Loucy (cell line): ENCODE data around the gene FERMT3.

Experiments
- H2AFZ ChIP-seq: fragments of 200-600 bp; sonication (generic); 2 replicates; pipeline ENCODE4 v1.6.0; 2016; ENCODE audit warnings: antibody characterized with exemption, mild to moderate bottlenecking, low read length, moderate library complexity
- H3F3A ChIP-seq: fragments of 200-600 bp; 2 replicates; pipeline ENCODE4 v1.6.0; 2016; ENCODE audit warnings: antibody characterized with exemption, low read depth, mild to moderate bottlenecking
- H3K27me3 ChIP-seq: fragments of 200-600 bp; sonication (generic); 2 replicates; pipeline ENCODE4 v1.6.1; 2014; ENCODE audit warnings: low read length, mild to moderate bottlenecking; ENCODE audit not compliant: insufficient read depth, poor library complexity, severe bottlenecking
- H3K36me3 ChIP-seq: fragments of 200-600 bp; sonication (generic); 2 replicates; pipeline ENCODE4 v1.6.1; 2016; ENCODE audit warnings: low read length; ENCODE audit not compliant: insufficient read depth
- H3K4me1 ChIP-seq: fragments of 200-600 bp; sonication (generic); 2 replicates; pipeline ENCODE4 v1.5.1; 2014; ENCODE audit warnings: low read length, mild to moderate bottlenecking; ENCODE audit not compliant: insufficient read depth, poor library complexity, severe bottlenecking
- H3K4me2 ChIP-seq: fragments of 200-600 bp; sonication (generic); 2 replicates; pipeline ENCODE4 v1.6.0; 2014; ENCODE audit warnings: antibody characterized with exemption, low read length, low read depth, mild to moderate bottlenecking; ENCODE audit not compliant: poor library complexity, severe bottlenecking
- H3K4me3 ChIP-seq: fragments of 200-600 bp; sonication (generic); 2 replicates; pipeline ENCODE4 v1.5.1; 2014; ENCODE audit warnings: low read length, mild to moderate bottlenecking, mixed read lengths; ENCODE audit not compliant: poor library complexity, severe bottlenecking
- H3K79me2 ChIP-seq: fragments of 200-600 bp; sonication (generic); 2 replicates; pipeline ENCODE4 v1.6.1; 2014; ENCODE audit warnings: low read length; ENCODE audit not compliant: insufficient read depth
- H3K9ac ChIP-seq: fragments of 200-600 bp; sonication (generic); 2 replicates; pipeline ENCODE4 v1.6.0; 2014; ENCODE audit warnings: mild to moderate bottlenecking, low read depth, low read length, moderate library complexity; ENCODE audit not compliant: poor library complexity, severe bottlenecking
- H3K9me2 ChIP-seq: fragments of 200-600 bp; sonication (generic); replicated peaks from 2 replicates; pipeline ENCODE4 v1.6.1; 2016; ENCODE audit warnings: low read depth, low read length, mixed read lengths
- H3K9me3 ChIP-seq: fragments of 200-600 bp; sonication (generic); 2 replicates; pipeline ENCODE4 v1.6.1; 2014; ENCODE audit warnings: mild to moderate bottlenecking, antibody characterized with exemption, low read length, low read depth; ENCODE audit not compliant: insufficient read depth
- H4K20me1 ChIP-seq: fragments of 200-600 bp; sonication (generic); 2 replicates; pipeline ENCODE4 v1.6.0; 2014; ENCODE audit warnings: antibody characterized with exemption, low read length, mild to moderate bottlenecking; ENCODE audit not compliant: insufficient read depth, poor library complexity, severe bottlenecking
- EZH2phosphoT487 ChIP-seq: fragments of 200-600 bp; IDR thresholded peaks from 2 replicates; pipeline ENCODE4 v1.6.1; 2018; ENCODE audit warnings: antibody characterized with exemption, mild to moderate bottlenecking, moderate library complexity, borderline replicate concordance
- TF ChIP-seq, protein P1 (sequence below): fragments of 200-600 bp; sonication (generic); conservative IDR thresholded peaks from 2 replicates; pipeline ENCODE4 v1.5.1; 2014; ENCODE audit warnings: mild to moderate bottlenecking, antibody characterized with exemption, low read length

Gene FERMT3

GRCh38 chr11:64237484-64237951, 31.0 kb downstream of the FERMT3 start:
- Histone ChIP-seq H4K20me1 (peaks cover 21% of the 10 kb centered on the region), H3K9me2 (no peaks in the 10 kb centered on the region), H3K9me3 (no peaks in the 10 kb centered on the region), H3F3A (peaks cover 10% of the 10 kb centered on the region; the same call in 1 of the 2 replicates), H3K79me2 (peaks cover 24% of the 10 kb centered on the region; the same call in 1 of the 2 replicates), H2AFZ (no peak overlapping the region), H3K4me3 (no peak overlapping the region), H3K4me2 (no peak overlapping the region), H3K36me3 (no peaks in the 10 kb centered on the region; the same call in 1 of the 2 replicates), H3K9ac (no peak overlapping the region), H3K27me3 (no peaks in the 10 kb centered on the region), H3K4me1 (peaks cover 24% of the 10 kb centered on the region)
- TF ChIP-seq EZH2phosphoT487 = no peak
- TF ChIP-seq, protein P1, sequence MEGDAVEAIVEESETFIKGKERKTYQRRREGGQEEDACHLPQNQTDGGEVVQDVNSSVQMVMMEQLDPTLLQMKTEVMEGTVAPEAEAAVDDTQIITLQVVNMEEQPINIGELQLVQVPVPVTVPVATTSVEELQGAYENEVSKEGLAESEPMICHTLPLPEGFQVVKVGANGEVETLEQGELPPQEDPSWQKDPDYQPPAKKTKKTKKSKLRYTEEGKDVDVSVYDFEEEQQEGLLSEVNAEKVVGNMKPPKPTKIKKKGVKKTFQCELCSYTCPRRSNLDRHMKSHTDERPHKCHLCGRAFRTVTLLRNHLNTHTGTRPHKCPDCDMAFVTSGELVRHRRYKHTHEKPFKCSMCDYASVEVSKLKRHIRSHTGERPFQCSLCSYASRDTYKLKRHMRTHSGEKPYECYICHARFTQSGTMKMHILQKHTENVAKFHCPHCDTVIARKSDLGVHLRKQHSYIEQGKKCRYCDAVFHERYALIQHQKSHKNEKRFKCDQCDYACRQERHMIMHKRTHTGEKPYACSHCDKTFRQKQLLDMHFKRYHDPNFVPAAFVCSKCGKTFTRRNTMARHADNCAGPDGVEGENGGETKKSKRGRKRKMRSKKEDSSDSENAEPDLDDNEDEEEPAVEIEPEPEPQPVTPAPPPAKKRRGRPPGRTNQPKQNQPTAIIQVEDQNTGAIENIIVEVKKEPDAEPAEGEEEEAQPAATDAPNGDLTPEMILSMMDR = no peak

GRCh38 chr11:64238076-64238475, 31.6 kb downstream of the FERMT3 start:
- Histone ChIP-seq H2AFZ (no peak overlapping the region), H3K4me2 (no peak overlapping the region), H4K20me1 (peaks cover 23% of the 10 kb centered on the region), H3K4me1 (peaks cover 29% of the 10 kb centered on the region), H3K9ac (no peak overlapping the region), H3K9me3 (no peaks in the 10 kb centered on the region), H3F3A (peaks cover 10% of the 10 kb centered on the region; the same call in 1 of the 2 replicates), H3K36me3 (no peaks in the 10 kb centered on the region; the same call in 1 of the 2 replicates), H3K79me2 (peaks cover 30% of the 10 kb centered on the region), H3K4me3 (no peak overlapping the region), H3K9me2 (no peaks in the 10 kb centered on the region), H3K27me3 (no peaks in the 10 kb centered on the region)
- TF ChIP-seq EZH2phosphoT487 = no peak
- TF ChIP-seq, protein P1 = no peak

DNA sequence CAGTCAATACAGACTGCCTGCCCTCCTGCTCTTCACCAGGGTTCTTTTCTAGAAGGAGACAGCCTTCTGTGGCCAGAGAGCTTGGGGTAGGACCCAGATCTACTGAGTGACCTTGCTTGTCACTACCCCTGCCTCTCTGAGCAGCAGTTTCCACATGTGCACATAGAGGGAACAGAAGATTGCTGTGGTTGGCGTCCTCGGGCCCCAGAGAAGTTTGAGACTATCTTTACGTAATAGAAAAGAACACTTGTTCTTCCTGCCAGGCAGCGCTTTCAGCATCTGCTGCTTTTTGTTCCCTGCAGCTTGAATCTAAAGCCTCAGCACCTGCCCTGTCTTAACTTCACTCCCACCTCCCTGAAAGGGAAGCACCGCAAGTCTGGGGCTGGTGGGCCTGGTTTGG, 32.5 kb downstream of the FERMT3 start:
- Histone ChIP-seq H3K4me3 (no peak overlapping the region), H3K9ac (no peak overlapping the region), H3K4me2 (no peak overlapping the region), H3K79me2 (peaks cover 39% of the 10 kb centered on the region), H3F3A (peaks cover 5% of the 10 kb centered on the region; the same call in 1 of the 2 replicates), H3K4me1 (peaks cover 32% of the 10 kb centered on the region), H2AFZ (no peak overlapping the region), H3K36me3 (peaks cover 7% of the 10 kb centered on the region; the same call in 1 of the 2 replicates), H3K27me3 (no peaks in the 10 kb centered on the region), H3K9me2 (no peaks in the 10 kb centered on the region), H4K20me1 (peaks cover 24% of the 10 kb centered on the region), H3K9me3 (no peaks in the 10 kb centered on the region)
- TF ChIP-seq, protein P1 = no peak
- no peak for TF ChIP-seq EZH2phosphoT487
